IMR-90 (cell line): ENCODE measurements around the gene CCDC97.

ENCODE experiments used
- CEBPB ChIP-seq: IDR thresholded peaks from 2 replicates; pipeline ENCODE4 v1.6.1; 2012; ENCODE audit warnings: low read depth, low read length, improper control_type of control experiment
- MAFK ChIP-seq: IDR thresholded peaks from 2 replicates; pipeline ENCODE4 v1.6.1; 2012; ENCODE audit warnings: low read depth, low read length, improper control_type of control experiment
- MXI1 ChIP-seq: IDR thresholded peaks from 2 replicates; pipeline ENCODE4 v1.6.1; 2012; ENCODE audit warnings: low read depth, mild to moderate bottlenecking, low read length, moderate library complexity, borderline replicate concordance
- POLR2A ChIP-seq: IDR thresholded peaks from 2 replicates; pipeline ENCODE4 v1.6.1; 2012; ENCODE audit warnings: mild to moderate bottlenecking, low read depth, low read length
- RFX5 ChIP-seq: IDR thresholded peaks from 2 replicates; pipeline ENCODE4 v1.8.0; 2012; ENCODE audit warnings: low read depth, mild to moderate bottlenecking, low read length, moderate library complexity
- SMC3 ChIP-seq: fragments of 150-350 bp; IDR thresholded peaks from 2 replicates; pipeline ENCODE4 v1.6.1; 2016; ENCODE audit warnings: low read depth, mild to moderate bottlenecking, antibody characterized with exemption, low read length, moderate library complexity
- TF ChIP-seq, protein P1 (sequence below): fragments of 150-350 bp; IDR thresholded peaks from 2 replicates; pipeline ENCODE4 v1.6.1; 2016; ENCODE audit warnings: low read depth, mild to moderate bottlenecking, low read length, moderate library complexity, borderline replicate concordance
- TF ChIP-seq, protein P2 (sequence below): conservative IDR thresholded peaks from 2 replicates; pipeline ENCODE4 v1.5.1; 2012; ENCODE audit warnings: mild to moderate bottlenecking, low read depth, low read length, improper control_type of control experiment
- TF ChIP-seq, protein P3 (sequence below): fragments of 150-350 bp; IDR thresholded peaks from 2 replicates; pipeline ENCODE4 v1.6.1; 2017; ENCODE audit warnings: mild to moderate bottlenecking, antibody characterized with exemption, low read length, low read depth

DNA sequence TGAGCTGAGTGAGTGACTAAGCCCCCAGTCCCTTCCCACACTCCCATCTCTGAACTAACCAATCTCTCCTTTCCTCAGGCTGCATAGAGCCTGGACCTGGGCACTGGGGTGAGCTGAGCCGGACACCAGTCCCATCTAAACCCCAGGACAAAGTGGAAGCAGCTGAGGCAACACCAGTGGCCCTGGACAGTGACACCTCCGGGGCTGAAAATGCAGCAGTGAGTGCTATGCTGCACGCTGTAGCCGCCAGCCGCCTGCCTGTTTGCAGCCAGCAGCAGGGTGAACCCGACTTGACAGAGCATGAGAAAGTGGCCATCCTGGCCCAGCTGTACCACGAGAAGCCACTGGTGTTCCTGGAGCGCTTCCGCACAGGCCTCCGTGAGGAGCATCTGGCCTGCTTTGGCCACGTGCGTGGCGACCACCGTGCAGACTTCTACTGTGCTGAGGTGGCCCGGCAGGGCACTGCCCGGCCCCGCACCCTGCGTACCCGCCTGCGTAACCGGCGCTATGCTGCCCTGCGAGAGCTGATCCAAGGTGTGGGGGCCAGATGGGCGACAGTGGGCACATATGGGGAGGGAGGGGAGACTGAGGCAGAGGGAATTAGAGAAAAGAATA, 6.4 kb downstream of the CCDC97 start:
- TF ChIP-seq, protein P1, sequence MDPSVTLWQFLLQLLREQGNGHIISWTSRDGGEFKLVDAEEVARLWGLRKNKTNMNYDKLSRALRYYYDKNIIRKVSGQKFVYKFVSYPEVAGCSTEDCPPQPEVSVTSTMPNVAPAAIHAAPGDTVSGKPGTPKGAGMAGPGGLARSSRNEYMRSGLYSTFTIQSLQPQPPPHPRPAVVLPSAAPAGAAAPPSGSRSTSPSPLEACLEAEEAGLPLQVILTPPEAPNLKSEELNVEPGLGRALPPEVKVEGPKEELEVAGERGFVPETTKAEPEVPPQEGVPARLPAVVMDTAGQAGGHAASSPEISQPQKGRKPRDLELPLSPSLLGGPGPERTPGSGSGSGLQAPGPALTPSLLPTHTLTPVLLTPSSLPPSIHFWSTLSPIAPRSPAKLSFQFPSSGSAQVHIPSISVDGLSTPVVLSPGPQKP, result no peak
- no peak for TF ChIP-seq POLR2A
- no peak for TF ChIP-seq MAFK
- no peak for TF ChIP-seq CEBPB
- TF ChIP-seq SMC3, result no peak
- no peak for TF ChIP-seq MXI1
- TF ChIP-seq, protein P2, sequence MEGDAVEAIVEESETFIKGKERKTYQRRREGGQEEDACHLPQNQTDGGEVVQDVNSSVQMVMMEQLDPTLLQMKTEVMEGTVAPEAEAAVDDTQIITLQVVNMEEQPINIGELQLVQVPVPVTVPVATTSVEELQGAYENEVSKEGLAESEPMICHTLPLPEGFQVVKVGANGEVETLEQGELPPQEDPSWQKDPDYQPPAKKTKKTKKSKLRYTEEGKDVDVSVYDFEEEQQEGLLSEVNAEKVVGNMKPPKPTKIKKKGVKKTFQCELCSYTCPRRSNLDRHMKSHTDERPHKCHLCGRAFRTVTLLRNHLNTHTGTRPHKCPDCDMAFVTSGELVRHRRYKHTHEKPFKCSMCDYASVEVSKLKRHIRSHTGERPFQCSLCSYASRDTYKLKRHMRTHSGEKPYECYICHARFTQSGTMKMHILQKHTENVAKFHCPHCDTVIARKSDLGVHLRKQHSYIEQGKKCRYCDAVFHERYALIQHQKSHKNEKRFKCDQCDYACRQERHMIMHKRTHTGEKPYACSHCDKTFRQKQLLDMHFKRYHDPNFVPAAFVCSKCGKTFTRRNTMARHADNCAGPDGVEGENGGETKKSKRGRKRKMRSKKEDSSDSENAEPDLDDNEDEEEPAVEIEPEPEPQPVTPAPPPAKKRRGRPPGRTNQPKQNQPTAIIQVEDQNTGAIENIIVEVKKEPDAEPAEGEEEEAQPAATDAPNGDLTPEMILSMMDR, result no peak
- no peak for TF ChIP-seq RFX5
- TF ChIP-seq, protein P3, sequence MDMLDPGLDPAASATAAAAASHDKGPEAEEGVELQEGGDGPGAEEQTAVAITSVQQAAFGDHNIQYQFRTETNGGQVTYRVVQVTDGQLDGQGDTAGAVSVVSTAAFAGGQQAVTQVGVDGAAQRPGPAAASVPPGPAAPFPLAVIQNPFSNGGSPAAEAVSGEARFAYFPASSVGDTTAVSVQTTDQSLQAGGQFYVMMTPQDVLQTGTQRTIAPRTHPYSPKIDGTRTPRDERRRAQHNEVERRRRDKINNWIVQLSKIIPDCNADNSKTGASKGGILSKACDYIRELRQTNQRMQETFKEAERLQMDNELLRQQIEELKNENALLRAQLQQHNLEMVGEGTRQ, result no peak
